ENCODE measurements around the gene MSANTD1.

- TF ChIP-seq, protein P1, sequence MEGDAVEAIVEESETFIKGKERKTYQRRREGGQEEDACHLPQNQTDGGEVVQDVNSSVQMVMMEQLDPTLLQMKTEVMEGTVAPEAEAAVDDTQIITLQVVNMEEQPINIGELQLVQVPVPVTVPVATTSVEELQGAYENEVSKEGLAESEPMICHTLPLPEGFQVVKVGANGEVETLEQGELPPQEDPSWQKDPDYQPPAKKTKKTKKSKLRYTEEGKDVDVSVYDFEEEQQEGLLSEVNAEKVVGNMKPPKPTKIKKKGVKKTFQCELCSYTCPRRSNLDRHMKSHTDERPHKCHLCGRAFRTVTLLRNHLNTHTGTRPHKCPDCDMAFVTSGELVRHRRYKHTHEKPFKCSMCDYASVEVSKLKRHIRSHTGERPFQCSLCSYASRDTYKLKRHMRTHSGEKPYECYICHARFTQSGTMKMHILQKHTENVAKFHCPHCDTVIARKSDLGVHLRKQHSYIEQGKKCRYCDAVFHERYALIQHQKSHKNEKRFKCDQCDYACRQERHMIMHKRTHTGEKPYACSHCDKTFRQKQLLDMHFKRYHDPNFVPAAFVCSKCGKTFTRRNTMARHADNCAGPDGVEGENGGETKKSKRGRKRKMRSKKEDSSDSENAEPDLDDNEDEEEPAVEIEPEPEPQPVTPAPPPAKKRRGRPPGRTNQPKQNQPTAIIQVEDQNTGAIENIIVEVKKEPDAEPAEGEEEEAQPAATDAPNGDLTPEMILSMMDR (IDR thresholded peaks at IDR 0.05; ENCODE audit: low read length) = no peak
- TF ChIP-seq EZH2 (IDR thresholded peaks at IDR 0.05; ENCODE audit: borderline replicate concordance, low read length) = no peak
Measured at GRCh38 chr4:3225936-3226335, 23.0 kb upstream of the MSANTD1 start.
